Stimulated activated naive CD8-positive, alpha-beta T cell treated with anti-CD3 and anti-CD28 coated beads, Interleukin-15, amount 100 ng/mL, for 72 hours (primary cell): ENCODE results near the gene STAT2.
"Not testable (repeated sequence)": the region's sequence is repeated elsewhere in the genome, so short reads cannot be mapped to it uniquely, and the experiment has no call there.

ENCODE experiments used
- ATAC-seq: fragments of 150-1000 bp; cut with Tn5 transposase; 2 replicates; pipeline ENCODE4 v1.10.0; 2021; ENCODE audit warnings: mild to moderate bottlenecking, moderate library complexity
- DNase-seq, 2 donors: peaks; one replicate each; pipeline ENCODE4 v3.0.0; 2021 to 2022
- H3K27ac Mint-ChIP-seq, 2 donors: one replicate each; pipeline ENCODE4 v1.8.0; 2022; ENCODE audit warnings: mild to moderate bottlenecking in 2 of 2, mixed read lengths in 2 of 2, moderate library complexity in 2 of 2
- H3K27me3 Mint-ChIP-seq: one replicate; pipeline ENCODE4 v1.8.0; 2022; ENCODE audit warnings: mixed read lengths
- H3K4me1 Mint-ChIP-seq: one replicate; pipeline ENCODE4 v1.8.0; 2022; ENCODE audit warnings: mild to moderate bottlenecking, mixed read lengths
- H3K4me3 Mint-ChIP-seq, 2 donors: one replicate each; pipeline ENCODE4 v1.8.0; 2022; ENCODE audit warnings: mild to moderate bottlenecking in 2 of 2, mixed read lengths in 2 of 2, moderate library complexity in 1 of 2
- H3K9me3 Mint-ChIP-seq, 2 donors: one replicate each; pipeline ENCODE4 v1.8.0; 2022; ENCODE audit warnings: mixed read lengths in 2 of 2

STAT2 gene

DNA sequence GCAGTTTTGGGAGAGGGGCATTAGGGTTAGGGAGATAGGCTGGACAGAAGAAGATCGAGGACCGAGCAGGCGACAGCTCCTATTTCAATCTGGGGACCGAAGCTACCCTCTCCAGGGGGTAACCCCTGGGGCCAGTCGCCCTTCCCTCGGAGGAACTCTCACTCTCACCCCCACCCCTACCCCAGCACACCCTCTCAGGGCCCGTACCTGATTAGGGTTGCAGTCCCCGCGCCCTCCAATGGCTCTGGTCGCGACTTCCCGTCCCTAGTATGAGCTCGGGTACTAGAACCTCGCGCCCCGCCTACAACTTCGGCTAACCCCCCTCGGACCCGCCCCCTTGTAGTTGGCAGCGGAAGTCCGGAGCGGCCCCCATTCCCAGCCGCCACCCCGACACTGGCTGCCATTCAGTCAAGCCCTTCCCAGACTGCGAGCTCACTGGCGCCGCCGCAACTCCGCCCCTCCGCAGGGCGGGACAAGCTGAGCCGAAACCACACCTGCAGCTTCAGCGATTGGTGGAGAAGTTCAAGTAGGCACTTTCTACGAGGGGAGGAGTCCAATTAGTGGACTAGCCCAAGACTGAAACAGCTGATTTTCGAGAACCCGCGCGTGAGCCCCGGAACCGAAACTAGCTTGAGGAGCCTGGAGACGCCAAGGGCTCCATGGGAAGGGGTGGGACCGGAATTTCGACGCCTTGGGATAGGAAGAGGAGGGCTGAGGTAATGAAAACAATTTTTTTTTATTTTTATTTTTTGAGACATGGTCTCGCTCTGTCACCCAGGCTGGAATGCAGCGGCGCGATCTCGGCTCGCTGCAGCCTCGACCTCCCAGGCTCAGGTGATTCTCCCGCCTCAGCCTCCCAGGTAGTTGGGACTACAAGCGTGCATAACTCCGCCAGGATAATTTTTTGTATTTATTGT lies at the start of gene STAT2:
Gene STAT2 (minus strand): TSS at position 257 of the 917 bp plus-strand sequence. CDS start 3,536 bp downstream, outside the sequence.
- H3K9me3 Mint-ChIP-seq = no peaks in the 10 kb centered on the region
- H3K27me3 Mint-ChIP-seq = no peaks in the 10 kb centered on the region
- H3K4me3 Mint-ChIP-seq = peak within 1 kb of the TSS; percentile 96 to 98
- H3K27ac Mint-ChIP-seq = peak within 1 kb of the TSS; percentile 99 to 100
- DNase-seq (peak; percentile 99 to 100), ATAC-seq (peak; percentile 98)
- H3K4me1 Mint-ChIP-seq = peaks cover 33% of the 10 kb centered on the region

DNA sequence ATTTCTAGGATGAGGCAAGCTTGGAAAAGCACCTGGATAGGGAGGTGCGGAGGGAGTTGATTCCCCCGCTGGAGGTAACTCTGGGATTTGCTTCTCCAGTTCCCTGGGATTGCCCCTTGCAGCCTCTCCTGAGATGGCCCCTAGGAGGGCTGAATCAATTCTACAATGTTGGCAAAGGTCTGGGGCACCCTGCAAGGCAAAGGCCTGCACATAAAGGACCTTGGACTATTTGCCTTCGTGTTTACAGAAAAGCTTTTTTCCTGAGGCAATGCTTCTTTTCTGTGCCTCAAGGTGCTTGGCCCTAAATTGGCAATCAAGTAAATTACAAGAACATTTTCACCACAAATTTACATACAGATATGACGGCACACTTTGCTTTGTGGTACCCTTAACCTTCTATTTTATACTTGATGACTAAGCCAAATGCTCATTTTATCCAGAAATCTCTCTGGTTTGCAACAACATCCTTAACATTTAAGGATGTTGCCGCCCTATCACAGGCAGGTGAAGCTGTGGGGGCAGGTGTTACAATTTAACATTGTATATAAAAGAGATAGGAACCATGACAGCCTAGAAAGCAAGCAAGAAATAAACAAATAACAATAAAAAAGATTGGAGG lies 49.0 kb upstream of the STAT2 start:
- H3K27me3 Mint-ChIP-seq = no peaks in the 10 kb centered on the region
- H3K9me3 Mint-ChIP-seq = no peaks in the 10 kb centered on the region
- no peak overlapping the region for H3K4me3 Mint-ChIP-seq
- ATAC-seq (no peak), DNase-seq (no peak)
- H3K27ac Mint-ChIP-seq = no peak overlapping the region
- H3K4me1 Mint-ChIP-seq = no peaks in the 10 kb centered on the region

DNA sequence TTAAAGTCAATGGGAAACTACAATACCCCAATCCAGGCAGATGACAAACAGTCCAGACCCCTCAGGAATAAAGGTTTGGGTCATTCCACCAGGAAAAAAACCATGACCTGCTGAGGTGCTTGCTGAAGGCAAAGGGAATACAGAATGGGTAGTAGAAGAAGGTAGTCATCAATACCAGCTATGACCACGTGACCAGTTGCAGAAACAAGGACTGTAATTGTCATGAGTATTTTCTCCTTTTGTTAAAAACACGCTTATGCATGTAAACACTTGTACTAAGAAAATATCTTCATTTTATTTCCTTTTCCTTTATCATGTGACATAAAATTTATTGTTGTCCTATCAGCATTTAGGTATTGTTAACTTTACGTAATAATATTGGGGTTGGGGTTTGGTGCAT lies 44.3 kb upstream of the STAT2 start:
- H3K9me3 Mint-ChIP-seq = peaks cover 7 to 13% of the 10 kb centered on the region in 2 donors
- ATAC-seq = not testable (repeated sequence)

DNA sequence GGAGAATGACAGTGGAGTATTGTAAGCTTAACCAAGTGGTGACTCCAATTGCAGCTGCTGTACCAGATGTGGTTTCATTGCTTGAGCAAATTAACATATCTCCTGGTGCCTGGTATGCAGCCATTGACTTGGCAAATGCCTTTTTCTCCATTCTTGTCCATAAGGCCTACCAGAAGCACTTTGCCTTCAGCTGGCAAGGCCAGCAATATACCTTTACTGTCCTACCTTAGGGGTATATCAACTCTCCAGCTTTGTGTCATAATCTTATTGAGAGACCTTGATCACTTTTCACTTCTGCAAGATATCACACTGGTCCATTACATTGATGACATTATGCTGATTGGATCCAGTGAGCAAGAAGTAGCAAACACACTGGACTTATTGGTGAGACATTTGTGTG lies 41.7 kb upstream of the STAT2 start:
- H3K4me3 Mint-ChIP-seq, DNase-seq, H3K27ac Mint-ChIP-seq, H3K27me3 Mint-ChIP-seq, H3K4me1 Mint-ChIP-seq, ATAC-seq: not testable (repeated sequence)
- peaks cover 17 to 22% of the 10 kb centered on the region in 2 donors for H3K9me3 Mint-ChIP-seq

More for the DNA sequence above, 44.3 kb upstream of the STAT2 start:
- H3K4me1 Mint-ChIP-seq, H3K27ac Mint-ChIP-seq, H3K4me3 Mint-ChIP-seq, DNase-seq, H3K27me3 Mint-ChIP-seq: not testable (repeated sequence)

DNA sequence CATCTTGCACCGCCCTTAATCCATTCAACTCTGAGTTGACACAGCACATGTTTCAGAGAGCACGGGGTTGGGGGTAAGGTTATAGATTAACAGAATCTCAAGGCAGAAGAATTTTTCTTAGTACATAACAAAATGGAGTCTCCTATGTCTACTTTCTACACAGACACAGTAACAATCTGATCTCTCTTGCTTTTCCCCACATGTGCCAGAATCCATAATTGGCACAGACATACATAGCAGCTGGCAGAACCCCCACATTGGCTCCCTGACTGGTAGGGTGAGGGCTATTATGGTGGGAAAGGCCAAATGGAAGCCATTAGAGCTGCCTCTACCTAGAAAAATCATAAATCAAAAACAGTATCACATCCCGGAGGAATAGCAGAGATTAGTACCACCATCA lies 41.2 kb upstream of the STAT2 start:
- H3K9me3 Mint-ChIP-seq = peaks cover 17 to 22% of the 10 kb centered on the region in 2 donors
- H3K27me3 Mint-ChIP-seq, H3K4me3 Mint-ChIP-seq, H3K4me1 Mint-ChIP-seq, ATAC-seq, DNase-seq, H3K27ac Mint-ChIP-seq: not testable (repeated sequence)

DNA sequence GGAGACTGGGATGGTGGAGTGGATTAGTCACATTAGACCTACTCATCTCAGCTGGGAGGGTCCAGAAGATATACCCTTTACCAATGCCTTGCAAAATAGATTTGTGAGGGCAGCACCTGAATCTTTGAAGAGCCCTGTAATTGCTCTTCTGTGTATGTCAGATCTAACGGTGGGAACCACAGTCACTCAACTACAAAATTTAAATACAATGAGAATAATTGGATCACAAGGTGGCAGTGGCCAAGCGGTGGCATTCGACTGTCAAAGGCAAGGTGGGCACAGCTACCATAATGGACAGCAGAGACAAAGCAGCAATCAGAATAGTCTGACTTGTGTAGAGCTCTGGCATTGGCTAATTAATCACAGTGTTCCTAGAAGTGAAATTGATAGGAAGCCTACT lies 39.6 kb upstream of the STAT2 start:
- not testable (repeated sequence) for H3K4me1 Mint-ChIP-seq, DNase-seq, H3K27me3 Mint-ChIP-seq, H3K4me3 Mint-ChIP-seq, ATAC-seq, H3K27ac Mint-ChIP-seq
- peaks cover 17 to 22% of the 10 kb centered on the region in 2 donors for H3K9me3 Mint-ChIP-seq

DNA sequence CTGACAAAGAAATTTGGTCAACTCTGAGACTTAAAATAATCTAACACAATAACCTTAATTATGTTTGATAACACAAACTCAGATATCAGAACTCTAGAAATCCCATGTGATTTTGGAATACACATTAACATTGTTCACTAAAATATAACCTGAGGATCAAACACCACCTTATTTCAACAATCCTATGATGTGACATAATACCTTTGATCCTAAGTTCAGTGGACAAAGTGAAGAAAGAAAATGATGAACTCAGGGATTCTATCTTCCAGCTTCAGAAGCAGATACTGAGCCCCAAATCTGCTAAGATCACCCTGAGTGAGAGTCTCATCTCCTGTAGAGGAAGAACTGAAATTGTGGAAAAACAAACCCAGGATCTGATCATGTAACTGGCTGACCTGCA lies 38.4 kb upstream of the STAT2 start:
- H3K4me3 Mint-ChIP-seq = no peak overlapping the region
- H3K9me3 Mint-ChIP-seq = peaks cover 21 to 22% of the 10 kb centered on the region in 2 donors
- DNase-seq = no peak
- H3K27me3 Mint-ChIP-seq = no peaks in the 10 kb centered on the region
- no peak for ATAC-seq
- no peaks in the 10 kb centered on the region for H3K4me1 Mint-ChIP-seq
- H3K27ac Mint-ChIP-seq = no peak overlapping the region

DNA sequence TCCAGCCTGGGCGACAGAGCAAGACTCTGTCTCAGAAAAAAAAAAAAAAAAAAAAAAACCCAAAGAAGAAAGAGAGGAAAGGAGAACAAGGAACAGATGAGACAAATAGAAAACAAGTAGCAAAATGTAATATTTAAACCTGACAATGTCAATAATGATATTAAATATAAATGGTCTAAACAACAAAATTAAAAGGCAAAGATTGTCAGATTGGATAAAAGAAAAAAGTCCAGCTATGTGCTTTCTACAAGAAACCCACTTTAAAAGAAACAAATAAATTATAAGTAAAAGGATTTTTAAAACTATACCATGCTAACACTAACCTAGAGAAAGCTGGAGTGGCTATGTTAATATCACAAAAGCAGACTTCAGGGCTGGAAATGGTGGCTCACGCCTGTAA lies 32.4 kb upstream of the STAT2 start:
- H3K27ac Mint-ChIP-seq = peak overlapping the region in 1 of 2 donors; percentile 49
- no peaks in the 10 kb centered on the region for H3K4me1 Mint-ChIP-seq
- no peak for ATAC-seq
- H3K4me3 Mint-ChIP-seq = no peak overlapping the region
- DNase-seq = no peak
- no peaks in the 10 kb centered on the region for H3K27me3 Mint-ChIP-seq
- H3K9me3 Mint-ChIP-seq = peaks cover 8 to 9% of the 10 kb centered on the region in 2 donors

DNA sequence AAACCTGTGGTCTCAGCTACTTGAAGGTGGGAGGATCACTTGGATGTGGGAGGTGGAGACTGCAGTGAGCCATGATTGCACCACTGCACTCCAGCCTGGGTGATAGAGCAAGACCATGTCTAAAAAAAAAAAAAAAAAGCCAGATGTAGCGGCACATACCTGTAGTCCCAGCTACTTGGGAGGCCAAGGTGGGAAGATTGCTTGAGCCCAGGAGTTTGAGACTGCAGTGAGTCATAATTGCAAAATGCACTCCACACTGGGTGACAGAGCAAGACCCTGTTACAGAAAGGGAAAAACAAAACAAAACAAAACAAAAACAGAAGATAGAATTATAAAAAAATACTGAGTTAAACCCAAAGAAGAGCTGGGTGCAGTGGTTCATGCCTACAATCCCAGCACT lies 31.8 kb upstream of the STAT2 start:
- peak overlapping the region in 1 of 2 donors; percentile 74 for H3K27ac Mint-ChIP-seq

DNA sequence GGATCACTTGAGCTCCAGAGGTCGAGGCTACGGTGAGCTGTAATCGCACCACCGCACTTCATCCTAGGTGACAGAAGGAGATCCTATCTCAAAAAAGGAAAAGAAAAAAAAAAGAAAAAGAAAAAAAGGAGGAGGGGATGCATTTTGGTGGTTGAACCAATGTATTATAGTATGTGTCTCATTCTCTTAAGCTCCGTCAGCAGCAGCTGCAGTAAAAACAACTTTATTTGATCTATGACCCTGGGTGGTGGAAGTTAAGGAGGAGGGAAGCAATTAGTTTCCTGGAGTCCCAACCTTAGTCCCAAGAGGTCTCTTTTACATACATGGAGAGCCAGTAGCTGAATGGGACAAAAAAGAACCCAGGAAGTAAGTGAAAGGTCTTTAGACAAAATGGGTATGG lies 29.5 kb upstream of the STAT2 start:
- Mint-ChIP-seq H3K27ac (no peak overlapping the region), H3K4me3 (no peak overlapping the region), H3K27me3 (no peaks in the 10 kb centered on the region), H3K4me1 (no peaks in the 10 kb centered on the region), H3K9me3 (peaks cover 8 to 9% of the 10 kb centered on the region in 2 donors)
- DNase-seq (no peak), ATAC-seq (no peak)

More for the DNA sequence above, 31.8 kb upstream of the STAT2 start:
- H3K4me1 Mint-ChIP-seq = no peaks in the 10 kb centered on the region
- DNase-seq (no peak), ATAC-seq (no peak)
- peaks cover 8 to 9% of the 10 kb centered on the region in 2 donors for H3K9me3 Mint-ChIP-seq
- no peak overlapping the region for H3K4me3 Mint-ChIP-seq
- no peaks in the 10 kb centered on the region for H3K27me3 Mint-ChIP-seq

DNA sequence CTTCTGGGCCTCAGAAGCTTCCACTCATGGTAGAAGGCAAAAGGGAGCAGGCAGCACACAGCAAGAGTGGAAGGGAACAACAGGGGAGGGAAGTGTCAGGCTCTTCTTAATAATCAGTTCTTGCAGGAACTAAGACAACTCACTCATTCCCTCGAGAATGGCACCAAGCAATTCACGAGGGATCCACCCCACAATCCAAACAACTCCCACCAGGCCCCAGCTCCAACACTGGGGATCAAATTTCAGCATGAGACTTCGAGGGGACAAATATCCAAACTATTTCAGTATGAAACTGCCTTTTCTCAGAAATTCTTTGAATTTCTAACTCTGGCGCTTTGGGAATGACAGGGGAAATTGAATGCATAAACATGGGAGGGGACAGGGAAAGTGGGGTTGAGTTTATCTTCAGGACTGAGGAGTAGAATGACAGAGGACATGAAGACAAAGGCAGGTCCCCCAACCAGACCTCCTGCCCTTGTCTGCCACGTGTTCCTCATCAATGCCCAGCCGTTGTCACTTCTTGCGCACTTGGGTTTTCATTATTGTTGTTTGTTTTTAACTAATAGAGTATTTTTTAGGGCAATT lies 27.3 kb upstream of the STAT2 start:
- Mint-ChIP-seq H3K9me3 (peaks cover 5 to 8% of the 10 kb centered on the region in 2 donors), H3K4me3 (no peak overlapping the region), H3K27me3 (no peaks in the 10 kb centered on the region), H3K4me1 (no peaks in the 10 kb centered on the region), H3K27ac (no peak overlapping the region)
- DNase-seq (no peak), ATAC-seq (no peak)

DNA sequence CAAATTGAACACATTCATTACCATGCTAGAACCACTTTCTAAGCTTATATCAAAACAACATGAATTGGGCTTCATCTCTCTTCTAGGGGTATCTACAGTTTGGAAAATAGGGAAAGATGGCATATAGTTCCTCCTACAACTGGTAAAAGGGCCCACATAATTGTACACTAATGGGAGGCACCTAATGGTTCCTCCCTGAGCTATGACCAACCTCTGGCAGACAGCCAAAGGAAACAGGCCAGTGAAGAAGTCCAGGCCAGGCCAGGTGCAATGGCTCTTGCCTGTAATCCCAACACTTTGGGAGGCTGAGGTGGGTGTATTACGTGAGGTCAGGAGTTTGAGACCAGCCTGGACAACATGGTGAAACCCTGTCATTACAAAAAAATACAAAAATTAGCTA lies 26.0 kb upstream of the STAT2 start:
- no peak for ATAC-seq
- H3K4me1 Mint-ChIP-seq = no peaks in the 10 kb centered on the region
- no peak for DNase-seq
- no peak overlapping the region for H3K4me3 Mint-ChIP-seq
- H3K27me3 Mint-ChIP-seq = no peaks in the 10 kb centered on the region
- H3K27ac Mint-ChIP-seq = no peak overlapping the region
- H3K9me3 Mint-ChIP-seq = no peaks in the 10 kb centered on the region

DNA sequence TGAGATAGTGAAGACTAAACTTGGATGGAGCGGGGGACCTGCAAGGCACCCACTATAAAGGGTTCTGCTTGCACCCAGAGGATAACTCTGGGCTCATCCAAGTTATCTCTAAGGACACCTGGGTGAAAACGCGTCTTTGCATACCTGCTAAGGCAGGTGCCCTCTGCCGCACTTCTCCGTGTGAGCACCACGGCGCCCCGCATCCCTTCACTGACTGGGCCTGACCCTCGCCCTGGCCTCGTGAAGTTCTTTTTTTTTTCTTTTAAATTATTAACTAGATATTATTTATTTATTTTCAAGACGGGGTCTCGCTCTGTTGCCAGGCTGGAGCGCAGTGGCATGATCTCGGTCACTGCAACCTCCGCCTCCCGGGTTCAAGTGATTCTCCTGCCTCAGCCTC lies 22.7 kb upstream of the STAT2 start:
- H3K4me3 Mint-ChIP-seq = no peak overlapping the region
- H3K9me3 Mint-ChIP-seq = no peaks in the 10 kb centered on the region
- no peaks in the 10 kb centered on the region for H3K4me1 Mint-ChIP-seq
- no peaks in the 10 kb centered on the region for H3K27me3 Mint-ChIP-seq
- DNase-seq = no peak
- ATAC-seq = no peak
- H3K27ac Mint-ChIP-seq = no peak overlapping the region

DNA sequence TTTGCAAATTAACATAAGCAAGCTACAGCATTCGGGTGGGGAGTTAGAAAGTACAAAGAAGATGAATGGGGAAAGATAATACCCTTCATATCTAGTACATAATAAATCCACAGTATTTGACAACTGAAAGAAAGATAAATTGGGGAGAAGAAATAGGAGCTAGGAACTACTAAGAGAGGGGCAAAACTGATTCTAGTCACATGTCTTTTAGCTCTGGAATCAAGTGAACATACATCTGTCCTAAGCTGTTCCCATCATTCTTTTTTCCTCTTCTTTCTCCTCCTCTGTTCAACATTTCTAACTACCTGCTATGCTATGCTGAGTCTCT lies 18.0 kb upstream of the STAT2 start:
- Mint-ChIP-seq H3K27me3 (no peaks in the 10 kb centered on the region), H3K9me3 (peaks cover 0 to 7% of the 10 kb centered on the region in 2 donors), H3K4me3 (no peak overlapping the region), H3K27ac (no peak overlapping the region), H3K4me1 (no peaks in the 10 kb centered on the region)
- no peak for ATAC-seq
- DNase-seq = no peak

DNA sequence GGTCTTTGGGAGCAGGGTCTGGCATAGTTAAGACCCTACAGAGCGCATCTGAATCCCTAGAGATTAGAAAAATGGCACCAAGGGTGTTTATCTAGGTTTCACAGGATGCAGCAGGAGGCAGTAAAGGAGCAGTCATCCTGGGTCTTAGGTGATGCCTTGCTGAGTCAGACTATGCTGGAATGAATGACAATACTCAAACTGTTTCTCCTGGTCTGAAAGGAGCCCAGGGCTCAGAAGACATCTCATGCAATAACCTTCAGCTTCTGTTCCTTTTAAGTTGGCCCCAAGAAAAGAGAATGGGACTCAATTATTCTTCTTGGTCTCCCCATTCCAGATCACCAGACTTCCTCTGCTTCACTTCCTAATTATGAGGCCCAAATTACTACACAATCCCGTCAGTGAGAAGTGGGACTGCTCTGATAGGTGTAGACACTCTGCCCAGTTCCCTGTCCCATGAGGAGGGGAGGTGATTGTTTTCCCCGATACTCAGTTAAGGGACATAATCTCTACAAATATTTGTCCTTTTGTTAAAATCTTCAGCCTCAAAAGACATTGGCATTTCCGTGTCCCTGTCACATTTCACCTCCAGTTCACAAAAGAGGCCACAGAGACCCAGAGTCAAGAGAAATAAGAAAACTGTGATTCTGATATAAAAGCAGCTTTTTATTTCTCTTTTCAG lies 17.5 kb upstream of the STAT2 start:
- peaks cover 0 to 8% of the 10 kb centered on the region in 2 donors for H3K9me3 Mint-ChIP-seq
- no peaks in the 10 kb centered on the region for H3K4me1 Mint-ChIP-seq
- H3K4me3 Mint-ChIP-seq = no peak overlapping the region
- ATAC-seq (peak; percentile 56), DNase-seq (no peak)
- H3K27ac Mint-ChIP-seq = peak overlapping the region in 1 of 2 donors; percentile 31
- no peaks in the 10 kb centered on the region for H3K27me3 Mint-ChIP-seq
